Neuron (in vitro differentiated cells): ENCODE results near the gene MGAT4B.
A peak's percentile ranks its signal among the peaks of the same experiment; 100 is the strongest.

Experiments used
- H2AFZ ChIP-seq: one replicate; pipeline ENCODE4 v1.6.1; 2013; ENCODE audit warnings: low read depth, mild to moderate bottlenecking, inconsistent platforms, low read length, moderate library complexity
- H3K27me3 ChIP-seq: one replicate; pipeline ENCODE4 v1.6.1; 2013; ENCODE audit warnings: low read length; ENCODE audit not compliant: insufficient read depth
- H3K36me3 ChIP-seq: one replicate; pipeline ENCODE4 v1.6.1; 2013; ENCODE audit warnings: low read length; ENCODE audit not compliant: insufficient read depth
- H3K4me1 ChIP-seq: one replicate; pipeline ENCODE4 v1.6.1; 2013; ENCODE audit warnings: low read length; ENCODE audit not compliant: insufficient read depth
- H3K4me3 ChIP-seq: 2 replicates; pipeline ENCODE4 v1.5.1; 2013; ENCODE audit warnings: mild to moderate bottlenecking, low read length, moderate library complexity
- H3K9me3 ChIP-seq: one replicate; pipeline ENCODE4 v1.6.1; 2013; ENCODE audit warnings: low read length

Gene MGAT4B

GRCh38 chr5:179821298-179822058, 14.8 kb upstream of the MGAT4B start:
- Histone ChIP-seq H3K36me3 (peaks cover 33% of the 10 kb centered on the region), H3K9me3 (no peaks in the 10 kb centered on the region), H3K4me3 (peak overlapping the region; percentile 57), H3K4me1 (peaks cover 34% of the 10 kb centered on the region), H2AFZ (no peak overlapping the region), H3K27me3 (no peaks in the 10 kb centered on the region)

DNA sequence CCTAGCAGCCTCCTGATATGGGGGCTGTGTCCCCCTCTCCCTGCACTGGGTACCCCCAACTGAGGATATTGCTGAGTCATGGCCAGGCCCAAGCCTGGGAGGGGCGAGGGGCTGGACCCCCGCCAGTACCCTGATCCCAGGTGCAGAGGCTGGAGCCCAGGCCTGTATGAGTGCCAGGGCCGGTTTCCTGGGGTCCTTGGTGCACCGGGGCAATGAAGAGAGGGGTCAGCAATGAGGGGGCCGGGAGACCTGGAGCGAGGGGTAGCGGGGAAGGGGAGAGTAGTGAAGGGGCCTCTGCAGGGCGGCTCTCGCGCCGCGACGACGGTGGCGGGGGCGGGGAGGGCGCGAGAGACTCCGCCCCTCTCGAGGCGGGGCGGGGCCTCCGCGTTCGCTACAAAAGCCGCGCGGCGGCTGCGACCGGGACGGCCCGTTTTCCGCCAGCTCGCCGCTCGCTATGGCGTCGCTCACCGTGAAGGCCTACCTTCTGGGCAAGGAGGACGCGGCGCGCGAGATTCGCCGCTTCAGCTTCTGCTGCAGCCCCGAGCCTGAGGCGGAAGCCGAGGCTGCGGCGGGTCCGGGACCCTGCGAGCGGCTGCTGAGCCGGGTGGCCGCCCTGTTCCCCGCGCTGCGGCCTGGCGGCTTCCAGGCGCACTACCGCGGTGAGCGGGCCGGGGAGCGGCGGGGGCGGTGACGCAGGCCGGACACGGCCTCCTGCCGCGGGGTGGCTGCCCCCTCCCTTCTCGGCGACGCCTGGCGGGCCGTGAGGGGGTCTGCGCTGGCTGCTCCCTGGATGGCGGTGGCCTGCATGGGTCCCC, 14.0 kb upstream of the MGAT4B start, which contains the start of gene SQSTM1:
TSS of gene SQSTM1 (plus strand) at position 423 of the 815 bp plus-strand sequence. CDS start at position 455, 32 bp downstream.
- Histone ChIP-seq H3K4me1 (peaks cover 34% of the 10 kb centered on the region), H2AFZ (no peak within 1 kb of the TSS), H3K36me3 (peaks cover 31% of the 10 kb centered on the region), H3K27me3 (no peaks in the 10 kb centered on the region), H3K9me3 (peaks cover 3% of the 10 kb centered on the region), H3K4me3 (peak within 1 kb of the TSS; percentile 57)

GRCh38 chr5:179820127-179820482, 13.4 kb upstream of the MGAT4B start:
- Histone ChIP-seq H3K4me1 (peaks cover 34% of the 10 kb centered on the region), H3K9me3 (peaks cover 5% of the 10 kb centered on the region), H3K27me3 (no peaks in the 10 kb centered on the region), H2AFZ (no peak overlapping the region), H3K36me3 (peaks cover 31% of the 10 kb centered on the region), H3K4me3 (peak overlapping the region; percentile 57)

- Histone ChIP-seq H3K36me3 (peaks cover 25% of the 10 kb centered on the region), H3K4me3 (no peak overlapping the region), H3K27me3 (no peaks in the 10 kb centered on the region), H2AFZ (peak overlapping the region; percentile 12), H3K9me3 (peaks cover 5% of the 10 kb centered on the region), H3K4me1 (peaks cover 34% of the 10 kb centered on the region)
Measured at GRCh38 chr5:179819296-179820126, 12.8 kb upstream of the MGAT4B start.

- peaks cover 34% of the 10 kb centered on the region for H3K4me1 ChIP-seq
- peak overlapping the region; percentile 12 for H2AFZ ChIP-seq
- H3K4me3 ChIP-seq: peak overlapping the region; percentile 41
- no peaks in the 10 kb centered on the region for H3K27me3 ChIP-seq
- H3K36me3 ChIP-seq: peaks cover 24% of the 10 kb centered on the region
- H3K9me3 ChIP-seq: peaks cover 5% of the 10 kb centered on the region
Measured at GRCh38 chr5:179818746-179819295, 12.2 kb upstream of the MGAT4B start.

GRCh38 chr5:179817890-179818745, 11.5 kb upstream of the MGAT4B start:
- peaks cover 34% of the 10 kb centered on the region for H3K4me1 ChIP-seq
- peak overlapping the region; percentile 12 for H2AFZ ChIP-seq
- H3K4me3 ChIP-seq: peak overlapping the region; percentile 41
- peaks cover 5% of the 10 kb centered on the region for H3K9me3 ChIP-seq
- H3K27me3 ChIP-seq: no peaks in the 10 kb centered on the region
- H3K36me3 ChIP-seq: peaks cover 23% of the 10 kb centered on the region

GRCh38 chr5:179817470-179817840, 10.8 kb upstream of the MGAT4B start:
- Histone ChIP-seq H3K4me3 (no peak overlapping the region), H3K4me1 (peaks cover 28% of the 10 kb centered on the region), H3K27me3 (no peaks in the 10 kb centered on the region), H2AFZ (no peak overlapping the region), H3K36me3 (peaks cover 23% of the 10 kb centered on the region), H3K9me3 (peaks cover 5% of the 10 kb centered on the region)

- Histone ChIP-seq H2AFZ (no peak overlapping the region), H3K9me3 (peaks cover 5% of the 10 kb centered on the region), H3K4me1 (peaks cover 23% of the 10 kb centered on the region), H3K27me3 (no peaks in the 10 kb centered on the region), H3K36me3 (peaks cover 29% of the 10 kb centered on the region), H3K4me3 (no peak overlapping the region)
Measured at GRCh38 chr5:179816796-179817469, 10.3 kb upstream of the MGAT4B start.

- Histone ChIP-seq H3K27me3 (no peaks in the 10 kb centered on the region), H3K4me3 (no peak overlapping the region)
Measured at GRCh38 chr5:179816401-179816795, 9.7 kb upstream of the MGAT4B start.

GRCh38 chr5:179815491-179816249, 9.0 kb upstream of the MGAT4B start:
- H3K4me3 ChIP-seq: no peak overlapping the region

More at GRCh38 chr5:179816401-179816795, 9.7 kb upstream of the MGAT4B start:
- Histone ChIP-seq H3K4me1 (peaks cover 20% of the 10 kb centered on the region), H2AFZ (no peak overlapping the region), H3K36me3 (peaks cover 29% of the 10 kb centered on the region), H3K9me3 (peaks cover 5% of the 10 kb centered on the region)

GRCh38 chr5:179814090-179814489, 7.4 kb upstream of the MGAT4B start:
- H3K9me3 ChIP-seq: peaks cover 5% of the 10 kb centered on the region
- H3K36me3 ChIP-seq: peaks cover 29% of the 10 kb centered on the region
- H2AFZ ChIP-seq: no peak overlapping the region
- H3K27me3 ChIP-seq: no peaks in the 10 kb centered on the region
- H3K4me1 ChIP-seq: peaks cover 7% of the 10 kb centered on the region
- no peak overlapping the region for H3K4me3 ChIP-seq

More at GRCh38 chr5:179815491-179816249, 9.0 kb upstream of the MGAT4B start:
- peaks cover 29% of the 10 kb centered on the region for H3K36me3 ChIP-seq
- no peaks in the 10 kb centered on the region for H3K27me3 ChIP-seq
- H3K9me3 ChIP-seq: peaks cover 5% of the 10 kb centered on the region
- no peak overlapping the region for H2AFZ ChIP-seq
- H3K4me1 ChIP-seq: peaks cover 20% of the 10 kb centered on the region
